Osteoblast (primary cell): ENCODE results near the gene LCN12. TPM values are rescaled to one million over a fixed set of nuclear protein-coding genes. Genes with fewer than 3 reads are reported as not detected.

Experiments used
- DNase-seq: peaks from one replicate; pipeline ENCODE4 v3.0.0; 2011; ENCODE audit warnings: low spot score, mixed read lengths; ENCODE audit not compliant: insufficient read length; ENCODE audit errors: missing footprints
- H2AFZ ChIP-seq: 2 replicates; pipeline ENCODE4 v1.6.0; 2011; ENCODE audit warnings: mild to moderate bottlenecking, low read length
- H3K27ac ChIP-seq: 2 replicates; pipeline ENCODE4 v1.5.1; 2011; ENCODE audit warnings: mild to moderate bottlenecking, low read depth, low read length, moderate library complexity
- H3K27me3 ChIP-seq: 2 replicates; pipeline ENCODE4 v1.6.0; 2012; ENCODE audit warnings: mild to moderate bottlenecking, control low read depth, inconsistent platforms, low read length, moderate library complexity; ENCODE audit not compliant: insufficient read depth
- H3K36me3 ChIP-seq: 2 replicates; pipeline ENCODE4 v1.5.1; 2011; ENCODE audit warnings: mild to moderate bottlenecking, low read length, control low read depth, moderate library complexity; ENCODE audit not compliant: insufficient read depth
- H3K4me1 ChIP-seq: 2 replicates; pipeline ENCODE4 v1.5.1; 2011; ENCODE audit warnings: mild to moderate bottlenecking, low read length, control low read depth, moderate library complexity; ENCODE audit not compliant: insufficient read depth
- H3K4me2 ChIP-seq: 2 replicates; pipeline ENCODE4 v1.6.0; 2011; ENCODE audit warnings: mild to moderate bottlenecking, low read length; ENCODE audit not compliant: insufficient read depth
- H3K4me3 ChIP-seq: fragments of 200-600 bp; sonication (generic); 3 replicates; pipeline ENCODE4 v1.5.1; 2012; ENCODE audit warnings: mild to moderate bottlenecking, low read length, inconsistent platforms; ENCODE audit not compliant: insufficient read depth
- H3K79me2 ChIP-seq: 2 replicates; pipeline ENCODE4 v1.6.0; 2012; ENCODE audit warnings: mild to moderate bottlenecking, low read length, control low read depth, inconsistent platforms; ENCODE audit not compliant: insufficient read depth
- H3K9me3 ChIP-seq: 2 replicates; pipeline ENCODE4 v1.5.1; 2011; ENCODE audit warnings: low read depth, low read length, control low read depth
- H4K20me1 ChIP-seq: 2 replicates; pipeline ENCODE4 v1.6.0; 2012; ENCODE audit warnings: mild to moderate bottlenecking, low read length, control low read depth; ENCODE audit not compliant: insufficient read depth
- CTCF ChIP-seq: IDR thresholded peaks from 2 replicates; pipeline ENCODE4 v1.5.1; 2011; ENCODE audit warnings: mild to moderate bottlenecking, low read depth, low read length, moderate library complexity; ENCODE audit errors: extremely low read depth
- total RNA-seq: library from RNA; depleted of rRNA; stranded (reverse); fragments of >200 nt; gene quantifications from 2 replicates; pipeline ENCODE4 v1.2.3, GENCODE V29; 2012

Gene LCN12
- total RNA-seq, 1 donor = not detected

- no peak overlapping the region for H3K4me3 ChIP-seq
- TF ChIP-seq CTCF = no peak
- peak; percentile 66 for DNase-seq
Observed at GRCh38 chr9:136945333-136946227, 6.5 kb upstream of the LCN12 start.

GRCh38 chr9:136946228-136947027 lies 5.6 kb upstream of the LCN12 start:
- Histone ChIP-seq H3K4me2 (no peak overlapping the region), H3K36me3 (peaks cover 16% of the 10 kb centered on the region), H3K79me2 (peaks cover 26% of the 10 kb centered on the region), H3K4me1 (peaks cover 16% of the 10 kb centered on the region), H3K27me3 (no peaks in the 10 kb centered on the region), H3K9me3 (no peaks in the 10 kb centered on the region), H3K4me3 (no peak overlapping the region), H2AFZ (no peak overlapping the region), H3K27ac (no peak overlapping the region), H4K20me1 (peaks cover 8% of the 10 kb centered on the region)
- TF ChIP-seq CTCF = no peak
- peak; percentile 72 for DNase-seq

More at GRCh38 chr9:136945333-136946227, 6.5 kb upstream of the LCN12 start:
- H4K20me1 ChIP-seq = peaks cover 9% of the 10 kb centered on the region
- no peak overlapping the region for H2AFZ ChIP-seq
- peaks cover 16% of the 10 kb centered on the region for H3K4me1 ChIP-seq
- no peaks in the 10 kb centered on the region for H3K9me3 ChIP-seq
- no peaks in the 10 kb centered on the region for H3K27me3 ChIP-seq
- H3K27ac ChIP-seq = no peak overlapping the region
- no peak overlapping the region for H3K4me2 ChIP-seq
- H3K36me3 ChIP-seq = peaks cover 24% of the 10 kb centered on the region
- H3K79me2 ChIP-seq = peaks cover 34% of the 10 kb centered on the region

- no peak for TF ChIP-seq CTCF
- Histone ChIP-seq H3K27me3 (no peaks in the 10 kb centered on the region), H2AFZ (no peak overlapping the region), H3K4me2 (no peak overlapping the region), H3K4me1 (peaks cover 16% of the 10 kb centered on the region), H3K36me3 (peaks cover 7% of the 10 kb centered on the region), H3K79me2 (peaks cover 18% of the 10 kb centered on the region), H3K27ac (no peak overlapping the region), H4K20me1 (peaks cover 8% of the 10 kb centered on the region), H3K4me3 (no peak overlapping the region), H3K9me3 (no peaks in the 10 kb centered on the region)
- DNase-seq = peak; percentile 86
Observed at GRCh38 chr9:136947028-136947891, 4.8 kb upstream of the LCN12 start.
